NCI-H748 treated with DMSO at 0.1 percent for 48 hours (cell line): ENCODE results near the gene CCDC40.
"Not testable (repeated sequence)": the region's sequence is repeated elsewhere in the genome, so short reads cannot be mapped to it uniquely, and the experiment has no call there.

Experiments used
- DNase-seq: peaks from one replicate; lab custom pipeline; 2025; lab: John Stamatoyannopoulos, UW

The CCDC40 gene, protein sequence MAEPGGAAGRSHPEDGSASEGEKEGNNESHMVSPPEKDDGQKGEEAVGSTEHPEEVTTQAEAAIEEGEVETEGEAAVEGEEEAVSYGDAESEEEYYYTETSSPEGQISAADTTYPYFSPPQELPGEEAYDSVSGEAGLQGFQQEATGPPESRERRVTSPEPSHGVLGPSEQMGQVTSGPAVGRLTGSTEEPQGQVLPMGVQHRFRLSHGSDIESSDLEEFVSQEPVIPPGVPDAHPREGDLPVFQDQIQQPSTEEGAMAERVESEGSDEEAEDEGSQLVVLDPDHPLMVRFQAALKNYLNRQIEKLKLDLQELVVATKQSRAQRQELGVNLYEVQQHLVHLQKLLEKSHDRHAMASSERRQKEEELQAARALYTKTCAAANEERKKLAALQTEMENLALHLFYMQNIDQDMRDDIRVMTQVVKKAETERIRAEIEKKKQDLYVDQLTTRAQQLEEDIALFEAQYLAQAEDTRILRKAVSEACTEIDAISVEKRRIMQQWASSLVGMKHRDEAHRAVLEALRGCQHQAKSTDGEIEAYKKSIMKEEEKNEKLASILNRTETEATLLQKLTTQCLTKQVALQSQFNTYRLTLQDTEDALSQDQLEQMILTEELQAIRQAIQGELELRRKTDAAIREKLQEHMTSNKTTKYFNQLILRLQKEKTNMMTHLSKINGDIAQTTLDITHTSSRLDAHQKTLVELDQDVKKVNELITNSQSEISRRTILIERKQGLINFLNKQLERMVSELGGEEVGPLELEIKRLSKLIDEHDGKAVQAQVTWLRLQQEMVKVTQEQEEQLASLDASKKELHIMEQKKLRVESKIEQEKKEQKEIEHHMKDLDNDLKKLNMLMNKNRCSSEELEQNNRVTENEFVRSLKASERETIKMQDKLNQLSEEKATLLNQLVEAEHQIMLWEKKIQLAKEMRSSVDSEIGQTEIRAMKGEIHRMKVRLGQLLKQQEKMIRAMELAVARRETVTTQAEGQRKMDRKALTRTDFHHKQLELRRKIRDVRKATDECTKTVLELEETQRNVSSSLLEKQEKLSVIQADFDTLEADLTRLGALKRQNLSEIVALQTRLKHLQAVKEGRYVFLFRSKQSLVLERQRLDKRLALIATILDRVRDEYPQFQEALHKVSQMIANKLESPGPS

DNA sequence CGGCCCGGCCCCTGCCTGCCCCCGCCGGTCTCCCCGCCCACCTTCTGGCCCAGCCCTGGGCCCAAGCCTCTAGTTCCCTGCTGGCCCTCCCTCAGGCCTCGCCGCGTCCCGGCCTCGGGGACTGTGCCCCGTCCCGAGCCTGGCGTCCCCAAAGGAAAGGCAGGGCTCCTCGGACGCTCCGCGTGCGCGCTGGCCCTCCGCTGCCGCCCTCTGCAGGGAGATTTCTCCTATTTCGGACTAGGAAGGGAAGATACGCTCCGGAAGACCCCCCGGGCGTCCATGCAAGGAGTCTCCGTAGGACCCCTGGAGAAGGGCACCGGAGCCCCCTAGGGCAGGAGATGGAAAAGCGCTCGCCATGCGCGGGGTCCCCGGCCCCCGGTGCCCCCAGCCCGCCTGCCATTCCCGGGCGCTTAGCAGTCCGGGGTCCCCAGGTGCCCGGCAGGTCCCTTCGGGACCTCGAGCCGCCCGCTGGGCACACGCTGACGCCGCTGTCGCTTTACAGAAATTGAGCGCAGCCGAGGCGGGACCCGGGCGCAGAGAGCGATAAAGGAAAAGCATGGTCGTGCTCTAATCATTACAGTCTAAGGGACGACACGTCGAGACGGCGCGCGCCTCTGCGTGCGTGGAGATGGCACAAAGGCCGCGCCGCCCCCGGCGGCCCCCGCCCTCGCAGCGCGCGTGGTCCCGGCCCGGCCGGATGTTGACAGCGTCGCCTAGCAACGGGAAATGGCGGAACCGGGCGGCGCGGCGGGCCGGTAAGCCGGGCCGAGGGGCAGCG, at the start of gene CCDC40:
Gene CCDC40, plus strand, starts transcription at position 706 of the 778 bp plus-strand sequence. Its CDS starts 21 bp downstream, at position 727.
- peak; percentile 33 for DNase-seq

DNA sequence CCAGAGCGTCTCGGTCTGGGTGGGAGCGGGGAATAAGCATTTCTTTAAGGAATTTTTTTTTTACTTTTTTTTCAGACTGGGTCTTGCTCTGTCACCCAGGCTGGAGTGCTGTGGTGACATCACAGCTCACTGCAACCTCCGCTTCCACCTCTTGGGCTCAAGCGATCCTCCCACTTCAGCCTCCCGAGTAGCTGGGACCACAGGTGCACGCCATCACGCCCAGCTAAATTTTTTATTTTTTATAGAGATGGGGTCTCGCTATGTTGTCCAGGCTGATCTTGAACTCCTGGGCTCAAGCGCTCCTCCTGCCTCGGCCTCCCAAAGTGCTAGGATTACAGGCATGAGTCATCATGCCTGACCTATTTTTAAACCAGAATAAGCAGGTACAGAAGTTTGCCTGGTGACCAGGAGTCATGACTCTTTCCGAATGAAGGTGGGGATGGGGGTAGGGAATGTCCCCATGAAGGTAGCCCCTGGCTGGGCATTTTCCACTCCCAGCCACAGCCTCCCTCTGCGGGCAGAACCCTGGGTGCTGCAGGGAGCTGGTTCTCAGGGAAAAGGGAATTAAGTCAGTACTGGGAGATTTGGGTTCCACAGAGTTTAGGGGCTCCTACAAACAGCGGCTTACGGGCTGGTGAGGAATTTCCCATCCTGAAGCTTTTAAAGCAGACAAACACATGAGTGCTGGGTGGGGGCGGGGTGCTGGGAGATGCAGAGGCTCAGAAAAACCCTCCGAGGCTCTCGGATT, 49.1 kb upstream of the CCDC40 start:
- DNase-seq = no peak

DNA sequence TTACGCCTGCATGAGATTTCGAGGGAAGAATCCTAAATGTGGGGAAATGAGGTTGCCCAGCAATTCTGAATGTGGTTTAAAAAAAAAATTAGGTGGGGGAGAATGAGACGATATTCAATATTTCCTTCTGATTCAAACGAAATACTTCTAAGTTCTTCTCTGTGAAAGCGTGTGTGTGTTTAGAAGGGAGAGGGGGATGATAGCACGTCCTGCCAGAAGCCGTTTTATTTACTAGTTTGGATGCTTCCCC, 48.6 kb upstream of the CCDC40 start:
- no peak for DNase-seq

DNA sequence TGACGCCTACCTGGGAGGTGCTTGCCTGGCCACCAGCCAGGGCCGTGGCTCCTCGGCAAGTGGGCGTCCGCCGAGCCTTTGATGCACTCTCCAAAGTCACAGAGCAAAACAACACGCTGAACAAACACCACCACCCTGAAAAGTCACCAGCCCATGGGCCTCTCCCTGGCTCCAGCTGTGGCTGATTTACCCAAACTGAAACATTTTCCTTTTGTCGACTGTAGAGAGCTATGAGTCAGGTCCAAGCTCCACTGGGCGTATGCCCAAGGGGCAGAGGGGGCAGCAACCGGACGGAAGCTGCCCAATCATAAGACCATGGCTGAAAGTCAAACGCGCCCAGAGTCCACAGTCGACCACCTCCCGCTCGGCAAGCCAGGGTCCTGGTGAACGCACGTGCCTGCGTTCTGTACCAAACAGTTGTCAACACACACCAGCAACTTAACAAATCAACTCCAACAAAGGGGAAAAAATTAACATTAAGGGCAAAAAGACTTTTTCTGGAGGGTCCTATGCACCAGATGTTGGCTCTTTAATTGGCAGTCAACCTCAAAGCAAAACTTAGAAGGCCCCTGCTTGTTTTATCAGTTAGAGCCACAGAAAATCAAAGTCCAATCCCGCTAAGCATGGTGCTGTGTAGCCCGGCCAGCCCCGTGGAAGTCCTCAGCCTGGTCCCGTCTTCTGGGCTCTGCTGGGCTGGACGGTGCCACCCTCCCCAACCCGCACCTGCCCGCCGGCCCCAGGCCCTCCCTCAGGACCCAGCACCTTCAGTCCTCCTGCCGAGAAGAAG, 48.1 kb upstream of the CCDC40 start:
- peak; percentile 36 for DNase-seq

DNA sequence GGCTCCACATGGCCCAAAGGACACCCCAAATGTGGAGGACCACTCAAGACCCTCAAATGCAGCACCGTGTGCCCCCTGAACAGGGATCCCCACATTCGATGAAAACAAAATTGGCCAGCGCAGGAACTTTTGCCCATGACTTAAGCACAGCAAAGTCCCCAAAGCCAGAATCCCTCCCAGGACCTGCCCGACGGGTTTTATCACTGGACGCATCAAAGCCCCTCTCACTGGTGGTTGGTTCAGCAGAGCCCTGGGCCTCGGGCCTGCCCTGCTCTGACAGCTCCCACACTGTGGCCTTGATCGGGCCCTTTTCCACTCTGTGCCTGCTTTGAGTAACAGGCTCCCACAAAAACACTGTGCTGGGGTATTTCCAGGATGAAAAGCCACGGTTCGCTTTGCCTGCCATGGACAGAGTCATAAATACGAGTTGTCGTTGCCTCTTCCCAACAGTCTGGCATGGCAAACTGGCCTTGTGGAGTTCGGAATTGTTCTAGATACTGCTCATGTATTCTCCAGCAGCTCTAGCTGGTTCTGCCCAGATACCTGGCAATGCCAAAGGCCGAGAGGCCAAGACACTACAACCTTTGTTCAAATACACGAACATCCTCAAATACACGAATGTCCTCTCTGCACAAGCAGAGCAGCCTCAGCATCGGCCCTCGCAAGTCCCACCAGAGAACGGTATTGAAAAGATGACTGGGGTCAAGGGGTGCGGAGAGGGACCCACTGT, 47.2 kb upstream of the CCDC40 start:
- DNase-seq = no peak

DNA sequence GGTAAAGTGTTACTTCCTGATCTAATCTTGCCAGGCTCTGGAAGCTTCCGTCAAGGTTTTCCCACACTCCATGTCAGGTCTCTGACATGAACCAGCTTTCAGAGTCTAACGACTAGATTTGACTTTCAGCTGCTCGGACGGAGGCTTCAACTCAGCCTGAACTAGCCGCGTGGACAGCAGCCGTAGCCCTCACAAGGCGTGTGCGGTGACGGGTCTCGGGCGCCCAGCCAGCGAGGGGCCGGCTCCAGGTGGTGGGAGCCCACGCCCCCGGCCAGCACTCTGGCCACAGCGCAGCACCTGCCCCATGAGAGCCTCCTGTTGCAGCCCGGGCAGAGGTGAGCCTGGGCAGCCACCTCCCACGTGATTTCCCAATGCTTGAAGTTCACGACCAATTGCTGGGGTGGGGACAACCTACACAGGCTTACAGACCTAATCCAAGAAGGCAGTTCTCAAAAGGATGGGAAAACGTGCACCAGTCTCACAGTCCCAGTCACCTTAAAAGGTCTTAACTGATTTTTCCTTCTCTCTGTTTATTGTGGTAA, 46.3 kb upstream of the CCDC40 start:
- DNase-seq = no peak

DNA sequence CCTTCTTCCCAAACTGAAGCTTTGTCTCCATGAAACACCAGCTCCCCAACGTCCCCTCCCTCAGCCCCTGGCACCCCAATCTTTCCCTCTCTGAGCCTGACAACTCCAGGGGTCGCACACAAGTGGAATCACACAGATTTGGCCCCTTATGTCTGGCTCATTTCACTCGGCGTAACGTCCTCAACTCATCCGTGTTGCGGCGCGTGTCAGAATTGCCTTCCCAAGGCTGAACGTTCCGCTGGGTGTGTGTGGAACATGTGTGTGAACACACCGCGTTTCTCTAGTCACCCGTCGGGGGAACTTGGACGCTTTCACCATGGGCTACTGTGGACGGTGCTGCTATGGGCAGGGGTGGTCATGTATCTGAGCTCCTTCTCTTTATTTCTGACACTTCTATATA, 45.7 kb upstream of the CCDC40 start:
- DNase-seq = no peak

DNA sequence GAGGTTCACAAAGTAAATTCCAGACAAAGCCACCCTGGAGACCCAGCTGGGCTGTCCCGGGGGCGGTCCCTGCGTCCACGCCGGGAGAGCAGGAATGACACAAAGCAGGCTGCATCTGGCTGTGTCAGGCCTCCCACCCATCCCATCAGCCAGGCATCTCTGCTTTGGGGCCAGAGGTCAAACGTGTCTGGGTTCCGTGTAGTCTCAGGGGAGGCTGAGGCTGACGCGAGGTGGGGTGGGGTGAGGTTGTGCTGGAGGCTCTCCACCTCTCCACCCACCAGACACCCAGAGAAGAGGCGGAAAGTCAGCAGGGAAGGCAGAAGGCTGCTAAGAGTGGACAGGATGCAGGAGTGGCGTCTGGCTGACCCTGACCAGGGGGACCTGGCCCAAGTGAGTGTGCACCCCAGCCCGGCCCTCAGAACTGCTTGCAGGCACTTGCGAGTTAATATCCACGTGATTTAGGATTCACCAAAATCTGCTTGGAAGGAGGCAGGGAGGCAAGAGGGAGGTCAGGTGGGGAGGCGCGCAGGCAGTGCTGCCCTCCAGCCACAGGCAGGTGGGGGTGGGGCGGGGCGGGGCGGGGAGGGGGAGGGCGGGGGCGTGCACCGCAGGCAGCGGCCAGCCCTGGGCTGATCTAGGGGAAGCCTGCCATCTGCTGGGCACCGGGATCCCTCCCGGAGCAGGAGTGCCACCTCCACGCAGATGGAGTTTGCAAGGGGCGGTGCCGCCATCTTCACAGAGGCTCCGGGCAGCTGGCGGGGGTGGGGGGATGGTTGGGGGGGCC, 45.1 kb upstream of the CCDC40 start:
- peak; percentile 38 for DNase-seq

DNA sequence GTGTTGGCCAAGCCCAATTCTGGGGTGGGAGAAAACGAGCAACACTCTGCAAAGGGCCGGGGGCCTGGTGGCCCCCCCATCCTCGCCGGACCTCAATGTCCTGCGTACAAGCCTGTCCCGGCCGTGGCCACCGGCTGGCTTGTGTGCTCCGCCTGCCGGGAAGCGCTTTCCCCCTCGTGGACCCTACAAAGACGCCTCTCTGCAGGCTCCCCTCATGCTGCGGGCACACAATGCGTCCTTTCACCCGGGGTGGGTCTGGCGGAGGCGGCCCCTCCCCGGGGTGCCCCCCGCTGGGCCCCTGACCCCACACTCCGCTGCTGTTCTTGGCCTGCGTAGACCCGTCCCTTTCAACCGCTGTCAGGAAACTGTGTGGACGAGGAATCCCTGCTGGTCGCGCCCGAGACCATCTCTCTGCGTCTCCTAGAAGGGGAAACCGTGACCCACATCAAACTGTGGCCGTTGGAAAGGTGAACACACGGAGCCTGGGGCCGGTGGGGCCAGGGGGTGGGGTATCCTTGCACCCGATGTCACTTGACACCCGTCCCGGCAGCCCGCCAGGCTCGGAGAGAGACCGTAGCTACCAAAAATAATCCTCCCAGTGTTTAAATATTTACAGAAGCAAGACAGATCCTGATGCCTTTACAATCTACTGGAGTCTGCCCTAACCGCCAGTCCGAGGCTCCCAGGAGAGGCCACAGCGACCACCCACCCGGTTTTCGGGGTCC, 44.4 kb upstream of the CCDC40 start:
- peak; percentile 26 for DNase-seq

DNA sequence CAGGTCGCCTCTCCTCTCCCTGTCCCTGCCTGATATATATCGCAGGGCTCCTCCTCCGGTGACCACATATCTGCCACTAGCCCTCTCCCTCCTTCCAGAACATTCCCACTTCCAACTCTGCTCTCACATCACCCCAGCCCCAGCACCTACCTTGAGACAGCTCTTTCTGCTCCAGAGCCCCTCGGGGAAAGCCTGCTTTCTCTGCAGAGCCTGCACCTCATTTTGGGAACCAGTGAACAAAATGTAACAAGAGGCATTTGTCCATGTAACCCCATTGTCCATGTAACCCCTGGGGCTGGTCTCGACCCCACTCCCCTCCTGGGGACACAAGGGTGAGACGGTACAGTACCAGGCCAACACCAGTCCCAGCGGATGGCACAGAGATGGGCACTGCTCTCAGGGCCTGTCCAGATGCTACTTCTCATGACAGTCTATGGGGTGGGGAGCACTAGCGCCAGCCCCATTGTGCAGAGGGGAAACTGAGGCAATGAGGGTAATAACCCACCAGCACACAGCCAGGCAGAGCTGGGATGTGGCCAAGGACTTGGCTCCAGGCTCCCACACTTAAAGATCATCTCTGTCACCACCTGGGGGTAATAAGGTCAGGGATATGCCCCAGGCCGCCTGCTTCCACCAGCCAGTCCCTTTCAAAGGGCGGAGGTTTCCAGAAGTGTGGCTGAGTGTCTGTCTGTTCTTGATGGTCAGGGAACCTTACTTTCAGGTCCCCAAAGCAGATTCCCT, 43.6 kb upstream of the CCDC40 start:
- DNase-seq = no peak

DNA sequence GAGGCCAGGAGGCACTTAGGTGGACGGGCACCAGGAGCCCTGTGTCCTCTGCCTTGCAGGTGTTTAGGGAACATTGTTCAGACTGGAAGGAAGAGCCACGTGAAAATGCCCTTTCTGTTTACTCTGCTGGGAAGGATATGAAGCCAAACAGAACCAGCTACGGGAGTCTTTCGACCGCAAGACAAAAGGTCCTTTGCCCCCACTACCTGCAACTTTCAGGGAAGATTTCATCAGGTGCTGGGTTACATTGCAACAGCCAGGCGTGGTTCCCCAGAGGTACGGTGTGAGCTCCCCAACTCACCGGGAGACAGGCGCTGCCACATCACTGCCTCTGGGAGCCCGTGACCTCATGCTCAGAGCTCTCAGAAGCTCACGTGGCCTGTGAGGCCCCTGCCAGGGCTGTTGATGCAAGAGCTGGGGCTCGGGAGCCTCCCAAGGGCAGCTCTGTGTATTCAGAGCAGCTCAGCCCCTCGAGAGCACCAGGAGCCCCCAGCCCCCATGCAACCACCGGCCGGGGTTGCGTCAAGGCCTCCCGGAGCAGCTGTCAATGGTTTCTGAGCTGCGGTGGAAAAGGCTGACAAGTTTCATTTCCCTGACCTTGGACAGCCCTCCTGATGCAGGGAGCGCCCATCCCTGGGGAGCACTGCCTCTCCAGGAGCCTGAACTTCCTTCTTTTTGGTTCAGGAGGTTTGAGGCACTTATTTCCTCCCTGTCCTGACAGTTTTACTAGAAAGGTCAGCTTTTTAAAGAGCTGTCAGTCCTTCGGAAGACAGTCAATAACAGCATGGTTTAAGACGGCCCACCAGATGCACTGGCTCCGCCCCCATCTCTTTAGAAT, 42.8 kb upstream of the CCDC40 start:
- no peak for DNase-seq

DNA sequence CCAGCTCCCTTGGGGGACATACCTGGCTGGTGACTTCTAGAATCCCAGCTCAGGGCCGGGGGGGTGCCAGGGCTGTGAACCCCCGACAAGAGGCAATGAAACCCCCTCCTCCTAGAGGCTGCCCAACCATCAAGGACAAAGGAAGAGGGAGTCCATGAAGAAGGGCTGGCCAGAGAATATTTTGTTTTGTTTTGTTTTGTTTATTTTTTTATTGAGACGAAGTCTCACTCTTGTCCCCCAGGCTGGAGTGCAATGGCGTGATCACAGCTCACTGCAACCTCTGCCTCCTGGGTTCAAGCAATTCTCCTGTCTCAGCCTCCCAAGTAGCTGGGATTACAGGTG, 42.2 kb upstream of the CCDC40 start:
- DNase-seq = not testable (repeated sequence)

DNA sequence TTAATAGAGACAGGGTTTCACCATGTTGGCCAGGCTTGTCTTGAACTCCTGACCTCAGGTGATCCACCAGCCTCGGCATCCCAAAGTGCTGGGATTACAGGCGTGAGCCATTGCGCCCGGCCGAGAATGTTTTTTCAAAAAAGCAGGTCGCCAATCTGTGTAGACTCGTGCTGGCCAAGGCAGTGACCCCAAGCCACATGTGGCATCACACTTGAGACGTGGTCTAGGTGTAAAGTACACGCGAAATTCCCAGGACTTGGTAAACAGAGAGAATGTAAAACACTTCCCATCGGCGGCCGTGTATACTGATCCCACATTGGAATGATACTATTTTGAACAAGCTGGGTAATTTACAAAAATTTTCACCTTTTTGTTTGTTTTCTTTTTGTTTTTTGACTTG, 41.8 kb upstream of the CCDC40 start:
- no peak for DNase-seq

DNA sequence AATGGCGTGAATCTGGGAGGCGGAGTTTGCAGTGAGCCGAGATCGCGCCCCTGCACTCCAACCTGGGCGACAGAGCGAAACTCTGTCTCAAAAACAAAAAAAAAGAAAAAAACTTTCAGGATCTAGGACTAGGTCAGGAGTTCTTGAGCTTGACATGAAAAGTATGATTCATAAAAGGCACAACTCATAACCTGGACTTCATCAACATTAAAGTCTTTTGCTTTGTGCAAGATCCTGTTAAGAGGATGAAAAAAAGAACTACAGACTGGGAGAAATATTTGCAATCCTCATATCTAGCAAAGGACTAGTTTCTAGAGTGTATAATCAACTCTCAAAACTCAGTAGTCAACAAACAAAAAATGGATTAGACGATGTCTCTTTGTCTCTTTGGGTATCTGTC, 40.7 kb upstream of the CCDC40 start:
- no peak for DNase-seq

DNA sequence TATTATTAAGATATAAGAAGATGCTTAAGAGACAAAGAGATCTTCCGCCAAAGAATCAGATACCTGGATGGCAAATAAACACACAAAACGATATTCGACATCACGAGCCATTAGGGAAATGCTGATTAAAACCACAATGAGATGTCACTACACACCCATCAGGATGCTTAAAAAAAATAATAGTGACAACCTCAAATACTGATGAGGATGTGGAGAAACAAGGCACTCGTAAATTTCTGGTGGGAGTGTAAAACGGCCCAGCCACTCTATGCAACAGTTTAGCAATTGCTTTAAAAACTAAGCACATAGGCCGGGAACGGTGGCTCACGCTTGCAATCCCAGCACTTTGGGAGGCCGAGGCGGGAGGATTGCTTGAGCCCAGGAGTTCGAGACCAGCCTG, 40.2 kb upstream of the CCDC40 start:
- no peak for DNase-seq

DNA sequence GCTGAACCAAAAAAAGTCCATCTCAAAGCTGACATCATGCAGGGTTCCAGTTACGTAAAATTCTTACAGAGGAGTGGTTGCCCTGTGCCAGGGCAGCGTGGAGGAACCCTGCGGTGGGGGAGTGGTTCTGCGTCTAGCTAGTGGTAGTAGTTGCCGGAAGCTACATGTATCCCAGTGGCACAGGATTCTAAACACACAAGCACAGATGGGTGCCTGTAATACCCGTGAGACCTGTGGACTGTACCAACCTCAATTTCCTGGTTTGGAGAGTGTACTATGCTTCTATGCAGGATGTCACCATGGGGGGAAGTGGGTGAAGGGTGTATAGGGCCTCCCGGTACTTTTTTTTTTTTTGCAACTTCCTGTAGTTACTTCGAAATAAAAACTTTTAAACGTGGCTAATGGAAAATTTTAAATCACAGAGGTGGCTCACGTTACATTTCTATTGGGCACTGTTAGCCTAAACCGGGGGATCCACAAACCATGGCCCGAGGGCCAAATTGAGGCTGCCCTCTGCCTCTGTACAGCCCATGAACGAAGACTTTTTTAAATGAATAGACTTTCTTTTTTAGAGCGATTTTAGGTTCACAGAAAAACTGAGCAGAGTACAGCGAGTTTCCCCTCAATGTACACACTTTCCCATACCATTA, 39.3 kb upstream of the CCDC40 start:
- no peak for DNase-seq
